SKM-1 (cell line): ENCODE data around the gene PRUNE1.

Experiments
- DNase-seq: peaks from one replicate; lab custom pipeline; 2025; ENCODE audit not compliant: unreplicated experiment; lab: John Stamatoyannopoulos, UW

PRUNE1 gene

GRCh38 chr1:151008244-151009205, at the start of gene PRUNE1:
Gene PRUNE1 (plus strand): TSS chr1:151008449. CDS start chr1:151008633, 184 bp downstream.
- DNase-seq: peak; percentile 97

- DNase-seq: no peak
Measured at GRCh38 chr1:150960646-150961045, 47.6 kb upstream of the PRUNE1 start.

GRCh38 chr1:150961756-150962155, 46.5 kb upstream of the PRUNE1 start:
- no peak for DNase-seq

- DNase-seq: no peak
Measured at GRCh38 chr1:150963321-150964163, 44.7 kb upstream of the PRUNE1 start.

GRCh38 chr1:150964164-150964489, 44.1 kb upstream of the PRUNE1 start:
- DNase-seq: no peak

- no peak for DNase-seq
Measured at GRCh38 chr1:150965605-150966004, 42.6 kb upstream of the PRUNE1 start.

GRCh38 chr1:150966011-150966410, 42.2 kb upstream of the PRUNE1 start:
- no peak for DNase-seq

GRCh38 chr1:150967936-150968335, 40.3 kb upstream of the PRUNE1 start:
- no peak for DNase-seq

GRCh38 chr1:150968491-150968890, 39.8 kb upstream of the PRUNE1 start:
- no peak for DNase-seq

GRCh38 chr1:150969626-150970025, 38.6 kb upstream of the PRUNE1 start:
- no peak for DNase-seq

GRCh38 chr1:150970808-150971582, 37.3 kb upstream of the PRUNE1 start:
- no peak for DNase-seq

GRCh38 chr1:150971583-150972416, 36.4 kb upstream of the PRUNE1 start:
- DNase-seq: no peak

GRCh38 chr1:150972417-150972940, 35.8 kb upstream of the PRUNE1 start:
- DNase-seq: no peak

- DNase-seq: no peak
Measured at GRCh38 chr1:150973258-150973835, 34.9 kb upstream of the PRUNE1 start.

- DNase-seq: no peak
Measured at GRCh38 chr1:150973836-150974579, 34.2 kb upstream of the PRUNE1 start.

GRCh38 chr1:150974580-150975478, 33.4 kb upstream of the PRUNE1 start, which contains the start of gene CERS2:
Gene CERS2 (minus strand): TSS chr1:150974835. CDS start chr1:150969090, 5,745 bp downstream.
- no peak for DNase-seq

GRCh38 chr1:150976401-150976821, 31.8 kb upstream of the PRUNE1 start:
- no peak for DNase-seq
